Measurements from ENCODE around the gene TIMM21. TPM values are rescaled to one million over a fixed set of nuclear protein-coding genes. Genes with fewer than 3 reads are reported as not detected.

TIMM21 gene
- total RNA-seq, 1 donor from 2014 or later, result 20.4 TPM

GRCh38 chr18:74197705-74198341 is 49.5 kb downstream of the TIMM21 start:
- DNase-seq (ENCODE audit: low read depth), result no peak
- no peak overlapping the region for H3K4me3 ChIP-seq (ENCODE audit: low read depth, low read length)
- TF ChIP-seq CTCF (conservative IDR thresholded peaks at IDR 0.05; ENCODE audit: low read depth, low read length), result no peak

DNA sequence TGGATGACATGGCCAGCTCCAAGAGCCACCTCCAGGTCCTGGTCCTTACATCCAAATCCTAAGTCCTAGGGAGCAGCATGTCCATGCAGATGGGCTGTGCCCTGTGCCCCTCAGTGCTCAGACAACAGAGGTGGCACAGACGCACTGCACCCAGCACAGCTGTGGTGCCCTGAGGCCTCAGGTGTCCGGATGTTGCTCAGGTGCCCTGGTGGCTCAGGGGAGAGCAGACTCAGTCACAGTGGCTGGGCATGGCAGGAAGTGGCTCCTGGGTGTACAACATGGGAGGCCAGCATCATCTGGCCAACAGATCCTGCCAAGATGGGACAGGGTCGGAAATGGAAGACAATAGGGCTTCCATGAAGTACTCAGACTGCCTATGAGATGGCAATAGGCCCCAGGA is 50.1 kb downstream of the TIMM21 start:
- no peak for TF ChIP-seq CTCF (conservative IDR thresholded peaks at IDR 0.05; ENCODE audit: low read depth, low read length)
- H3K4me3 ChIP-seq (ENCODE audit: low read depth, low read length), result no peak overlapping the region
- no peak for DNase-seq (ENCODE audit: low read depth)

DNA sequence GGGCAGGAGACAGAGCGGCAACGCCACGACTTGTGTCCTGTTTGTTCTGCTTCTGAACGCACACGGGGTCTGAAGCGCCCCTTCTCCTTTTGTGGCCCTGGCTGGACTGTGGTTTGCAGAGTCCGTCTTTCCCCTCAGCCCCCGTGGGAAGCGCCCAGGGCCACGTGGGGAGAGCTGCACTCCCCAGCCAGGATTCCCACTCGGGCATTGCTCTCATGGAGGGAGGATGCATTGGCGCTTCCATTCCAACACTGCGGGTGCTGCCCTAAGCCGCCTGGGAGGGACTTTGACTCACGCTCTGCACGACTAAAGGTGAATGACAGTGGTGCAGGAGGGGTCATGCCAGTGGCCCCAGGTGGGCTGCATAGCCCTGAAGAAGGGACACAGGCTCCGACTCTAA is 52.5 kb downstream of the TIMM21 start:
- no peak for DNase-seq (ENCODE audit: low read depth)
- no peak overlapping the region for H3K4me3 ChIP-seq (ENCODE audit: low read depth, low read length)
- no peak for TF ChIP-seq CTCF (conservative IDR thresholded peaks at IDR 0.05; ENCODE audit: low read depth, low read length)

- DNase-seq (ENCODE audit: low read depth), result no peak
- TF ChIP-seq CTCF (conservative IDR thresholded peaks at IDR 0.05; ENCODE audit: low read depth, low read length), result no peak
- no peak overlapping the region for H3K4me3 ChIP-seq (ENCODE audit: low read depth, low read length)
Observed at GRCh38 chr18:74203811-74204210, 55.5 kb downstream of the TIMM21 start.

DNA sequence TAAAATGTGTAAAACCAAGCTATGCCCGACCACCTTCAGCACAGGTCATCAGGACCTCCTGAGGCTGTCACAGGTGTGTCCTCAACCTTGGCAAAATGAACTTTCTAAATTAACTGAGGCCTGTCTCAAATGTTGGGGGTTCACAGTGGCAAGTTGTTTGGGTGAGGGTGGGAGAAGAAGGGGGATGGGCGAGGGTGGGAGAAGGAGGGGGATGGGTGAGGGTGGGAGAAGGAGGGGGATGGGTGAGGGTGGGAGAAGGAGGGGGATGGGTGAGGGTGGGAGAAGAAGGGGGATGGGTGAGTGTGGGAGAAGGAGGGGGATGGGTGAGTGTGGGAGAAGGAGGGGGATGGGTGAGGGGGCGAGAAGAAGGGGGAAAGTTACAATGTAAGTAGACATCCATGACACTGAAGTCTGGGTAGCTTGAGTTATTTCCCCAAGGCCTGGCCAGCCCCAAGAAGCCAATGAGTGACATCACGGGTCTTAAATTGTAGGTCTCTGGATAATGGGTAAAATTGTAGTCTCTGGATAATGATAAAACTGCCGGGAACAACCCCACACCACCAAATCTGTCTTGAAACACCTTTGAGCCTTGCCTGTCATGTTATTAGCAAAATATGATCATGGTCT is 56.3 kb downstream of the TIMM21 start:
- TF ChIP-seq CTCF (conservative IDR thresholded peaks at IDR 0.05; ENCODE audit: low read depth, low read length), result no peak
- DNase-seq (ENCODE audit: low read depth), result no peak
- no peak overlapping the region for H3K4me3 ChIP-seq (ENCODE audit: low read depth, low read length)

Other genes starting within 250 kb of the TIMM21 start
- 0.40 and 0.87 TPM in 2 replicates for gene FBXO15, start 689 bp upstream of the TIMM21 start, total RNA-seq
- 91.3 and 140 TPM in 2 replicates for gene CYB5A, start 143.4 kb downstream of the TIMM21 start, total RNA-seq
- gene C18orf63, start 167.3 kb downstream of the TIMM21 start, total RNA-seq, result not detected in 2 replicates